Gastrocnemius medialis (tissue), 4 donors: Measurements from ENCODE around the gene SAMD13.

ENCODE experiments used
- POLR2A ChIP-seq, 2 donors: fragments of 450-650 bp; IDR thresholded peaks; one replicate each; pipeline ENCODE4 v1.6.1; 2017; ENCODE audit warnings: antibody characterized with exemption in 2 of 2, mild to moderate bottlenecking in 2 of 2, moderate library complexity in 2 of 2
- TF ChIP-seq, protein P1 (sequence below), 5 experiments: fragments of 450-650 bp in 3 of 5; fragments of 200-600 bp in 2 of 5; sonication (generic) in 2 of 5; IDR thresholded peaks in 4 of 5; conservative IDR thresholded peaks in 1 of 5; 1 replicate in 4 of 5; 2 replicates in 1 of 5; pipeline ENCODE4 v1.5.1; 2016 to 2019; ENCODE audit warnings: antibody characterized with exemption in 5 of 5, mild to moderate bottlenecking in 3 of 5, moderate library complexity in 3 of 5

DNA sequence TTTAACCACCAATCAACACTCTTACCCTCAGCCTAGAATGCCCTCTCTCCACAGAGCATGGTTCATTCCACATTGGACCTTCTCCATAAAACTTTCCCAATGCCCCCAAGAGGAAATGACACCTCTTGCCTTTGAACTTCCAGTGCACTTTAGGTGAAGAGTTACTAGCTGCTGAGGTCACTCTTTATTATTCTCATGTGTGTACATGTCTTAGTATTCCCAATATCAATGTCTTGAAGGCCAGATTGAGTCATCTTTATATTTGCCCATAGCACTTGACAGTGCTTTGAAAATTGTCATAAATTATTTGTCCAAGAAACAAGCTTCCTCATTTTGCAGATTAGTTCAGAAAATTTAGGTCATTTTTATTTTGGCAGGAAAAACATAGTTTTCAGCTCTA, 88.7 kb downstream of the SAMD13 start:
- no peak for TF ChIP-seq POLR2A (IDR thresholded peaks at IDR 0.05)
- TF ChIP-seq, protein P1, sequence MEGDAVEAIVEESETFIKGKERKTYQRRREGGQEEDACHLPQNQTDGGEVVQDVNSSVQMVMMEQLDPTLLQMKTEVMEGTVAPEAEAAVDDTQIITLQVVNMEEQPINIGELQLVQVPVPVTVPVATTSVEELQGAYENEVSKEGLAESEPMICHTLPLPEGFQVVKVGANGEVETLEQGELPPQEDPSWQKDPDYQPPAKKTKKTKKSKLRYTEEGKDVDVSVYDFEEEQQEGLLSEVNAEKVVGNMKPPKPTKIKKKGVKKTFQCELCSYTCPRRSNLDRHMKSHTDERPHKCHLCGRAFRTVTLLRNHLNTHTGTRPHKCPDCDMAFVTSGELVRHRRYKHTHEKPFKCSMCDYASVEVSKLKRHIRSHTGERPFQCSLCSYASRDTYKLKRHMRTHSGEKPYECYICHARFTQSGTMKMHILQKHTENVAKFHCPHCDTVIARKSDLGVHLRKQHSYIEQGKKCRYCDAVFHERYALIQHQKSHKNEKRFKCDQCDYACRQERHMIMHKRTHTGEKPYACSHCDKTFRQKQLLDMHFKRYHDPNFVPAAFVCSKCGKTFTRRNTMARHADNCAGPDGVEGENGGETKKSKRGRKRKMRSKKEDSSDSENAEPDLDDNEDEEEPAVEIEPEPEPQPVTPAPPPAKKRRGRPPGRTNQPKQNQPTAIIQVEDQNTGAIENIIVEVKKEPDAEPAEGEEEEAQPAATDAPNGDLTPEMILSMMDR (IDR thresholded peaks at IDR 0.05 in 4 of 5, conservative IDR thresholded peaks at IDR 0.05 in 1 of 5), result no peak
